ENCODE measurements around the gene SLC22A31. TPM values are rescaled to one million over a fixed set of nuclear protein-coding genes. Genes with fewer than 3 reads are reported as not detected.
A peak's percentile ranks its signal among the peaks of the same experiment; 100 is the strongest.

Gene SLC22A31
- total RNA-seq, 1 experiment from 2014 or later = 6.7 TPM

DNA sequence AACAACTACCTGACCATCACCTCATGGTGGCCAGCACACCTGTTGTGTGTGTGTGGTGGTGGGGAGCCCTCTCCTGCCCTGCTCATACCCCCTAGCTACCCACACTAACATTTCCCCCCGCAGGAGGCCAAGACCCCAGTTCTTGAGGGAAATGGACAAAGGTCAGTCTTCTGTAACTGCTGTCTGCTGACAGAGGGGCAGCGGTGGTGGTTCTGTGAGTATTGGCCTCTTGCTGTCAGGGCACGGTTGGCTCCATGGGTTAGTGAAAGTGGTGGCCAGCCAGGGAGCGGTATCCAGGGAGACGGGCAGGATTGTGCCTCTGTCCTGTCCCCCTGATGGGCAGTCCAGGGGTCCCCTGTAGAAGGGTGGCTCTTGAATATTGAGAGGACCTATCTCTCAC is 43.3 kb upstream of the SLC22A31 start:
- TF ChIP-seq, protein P1, sequence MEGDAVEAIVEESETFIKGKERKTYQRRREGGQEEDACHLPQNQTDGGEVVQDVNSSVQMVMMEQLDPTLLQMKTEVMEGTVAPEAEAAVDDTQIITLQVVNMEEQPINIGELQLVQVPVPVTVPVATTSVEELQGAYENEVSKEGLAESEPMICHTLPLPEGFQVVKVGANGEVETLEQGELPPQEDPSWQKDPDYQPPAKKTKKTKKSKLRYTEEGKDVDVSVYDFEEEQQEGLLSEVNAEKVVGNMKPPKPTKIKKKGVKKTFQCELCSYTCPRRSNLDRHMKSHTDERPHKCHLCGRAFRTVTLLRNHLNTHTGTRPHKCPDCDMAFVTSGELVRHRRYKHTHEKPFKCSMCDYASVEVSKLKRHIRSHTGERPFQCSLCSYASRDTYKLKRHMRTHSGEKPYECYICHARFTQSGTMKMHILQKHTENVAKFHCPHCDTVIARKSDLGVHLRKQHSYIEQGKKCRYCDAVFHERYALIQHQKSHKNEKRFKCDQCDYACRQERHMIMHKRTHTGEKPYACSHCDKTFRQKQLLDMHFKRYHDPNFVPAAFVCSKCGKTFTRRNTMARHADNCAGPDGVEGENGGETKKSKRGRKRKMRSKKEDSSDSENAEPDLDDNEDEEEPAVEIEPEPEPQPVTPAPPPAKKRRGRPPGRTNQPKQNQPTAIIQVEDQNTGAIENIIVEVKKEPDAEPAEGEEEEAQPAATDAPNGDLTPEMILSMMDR (IDR thresholded peaks at IDR 0.05; ENCODE audit: insufficient read depth in 1 of 2, low read depth in 1 of 2, low read length in 1 of 2, severe bottlenecking in 1 of 2, unreplicated experiment in 1 of 2) = no peak
- Mint-ChIP-seq H3K27ac (ENCODE audit: unreplicated experiment) (no peak overlapping the region), H3K9me3 (ENCODE audit: unreplicated experiment) (no peaks in the 10 kb centered on the region), H3K4me3 (ENCODE audit: unreplicated experiment) (peak overlapping the region; percentile 7), H3K4me1 (ENCODE audit: low read depth, unreplicated experiment) (no peaks in the 10 kb centered on the region), H3K36me3 (ENCODE audit: insufficient read depth, unreplicated experiment) (peaks cover 28% of the 10 kb centered on the region), H3K27me3 (ENCODE audit: insufficient read depth, unreplicated experiment) (no peaks in the 10 kb centered on the region)
- Histone ChIP-seq H3K9me3 (peaks cover 6% of the 10 kb centered on the region; the same call in 1 of the 2 replicates), H3K27me3 (replicated peaks; ENCODE audit: control insufficient read depth, insufficient read depth, low read length) (no peaks in the 10 kb centered on the region), H3K4me1 (no peaks in the 10 kb centered on the region), H3K36me3 (ENCODE audit: control insufficient read depth, insufficient read depth, low read length) (no peaks in the 10 kb centered on the region), H3K4me3 (ENCODE audit: low read depth, low read length) (no peak overlapping the region)
- CTCF ChIA-PET = no interaction called here
- POLR2A ChIA-PET = no interaction called here
- DNase-seq = no peak
- intact Hi-C loops (cut with micrococcal nuclease; ENCODE audit: unreplicated experiment) = no loop called here
- BruUV-seq (replicated peaks) = no TSS peak

DNA sequence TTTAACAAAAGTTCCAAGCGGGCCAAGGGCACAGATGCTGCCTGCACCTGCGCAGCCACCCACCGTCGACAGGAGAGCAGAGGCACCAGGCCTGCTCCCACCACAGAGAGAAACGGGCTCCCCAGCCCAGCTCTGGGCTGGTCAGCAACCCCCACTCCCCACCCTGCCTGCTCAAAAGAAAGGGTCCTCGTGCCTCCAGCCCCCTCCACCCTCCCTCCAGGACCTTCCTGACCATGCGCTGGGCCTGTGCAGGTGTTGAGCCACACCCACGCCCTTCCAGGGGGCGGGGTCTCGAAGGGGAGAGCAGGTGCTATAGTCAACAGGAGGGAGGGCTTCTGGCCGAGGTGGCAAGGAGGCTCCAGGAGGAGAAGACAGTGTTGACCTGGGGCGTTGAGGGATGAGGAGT is 42.5 kb upstream of the SLC22A31 start:
- peak overlapping the region; percentile 51 for H3K27ac Mint-ChIP-seq (ENCODE audit: unreplicated experiment)
- no peak overlapping the region for H3K4me3 Mint-ChIP-seq (ENCODE audit: unreplicated experiment)
- no peaks in the 10 kb centered on the region for H3K27me3 ChIP-seq (replicated peaks; ENCODE audit: control insufficient read depth, insufficient read depth, low read length)
- no peaks in the 10 kb centered on the region for H3K27me3 Mint-ChIP-seq (ENCODE audit: insufficient read depth, unreplicated experiment)
- peaks cover 6% of the 10 kb centered on the region; the same call in 1 of the 2 replicates for H3K9me3 ChIP-seq
- H3K4me1 Mint-ChIP-seq (ENCODE audit: low read depth, unreplicated experiment) = no peaks in the 10 kb centered on the region
- H3K36me3 Mint-ChIP-seq (ENCODE audit: insufficient read depth, unreplicated experiment) = peaks cover 20% of the 10 kb centered on the region
- H3K4me3 ChIP-seq (ENCODE audit: low read depth, low read length) = no peak overlapping the region
- intact Hi-C loops (cut with micrococcal nuclease; ENCODE audit: unreplicated experiment) = no loop called here
- no TSS peak for BruUV-seq (replicated peaks)
- TF ChIP-seq, protein P1 (IDR thresholded peaks at IDR 0.05; ENCODE audit: insufficient read depth in 1 of 2, low read depth in 1 of 2, low read length in 1 of 2, severe bottlenecking in 1 of 2, unreplicated experiment in 1 of 2) = no peak
- no peaks in the 10 kb centered on the region for H3K9me3 Mint-ChIP-seq (ENCODE audit: unreplicated experiment)
- POLR2A ChIA-PET = no interaction called here
- H3K4me1 ChIP-seq = no peaks in the 10 kb centered on the region
- DNase-seq = no peak
- CTCF ChIA-PET = no interaction called here
- no peaks in the 10 kb centered on the region for H3K36me3 ChIP-seq (ENCODE audit: control insufficient read depth, insufficient read depth, low read length)

DNA sequence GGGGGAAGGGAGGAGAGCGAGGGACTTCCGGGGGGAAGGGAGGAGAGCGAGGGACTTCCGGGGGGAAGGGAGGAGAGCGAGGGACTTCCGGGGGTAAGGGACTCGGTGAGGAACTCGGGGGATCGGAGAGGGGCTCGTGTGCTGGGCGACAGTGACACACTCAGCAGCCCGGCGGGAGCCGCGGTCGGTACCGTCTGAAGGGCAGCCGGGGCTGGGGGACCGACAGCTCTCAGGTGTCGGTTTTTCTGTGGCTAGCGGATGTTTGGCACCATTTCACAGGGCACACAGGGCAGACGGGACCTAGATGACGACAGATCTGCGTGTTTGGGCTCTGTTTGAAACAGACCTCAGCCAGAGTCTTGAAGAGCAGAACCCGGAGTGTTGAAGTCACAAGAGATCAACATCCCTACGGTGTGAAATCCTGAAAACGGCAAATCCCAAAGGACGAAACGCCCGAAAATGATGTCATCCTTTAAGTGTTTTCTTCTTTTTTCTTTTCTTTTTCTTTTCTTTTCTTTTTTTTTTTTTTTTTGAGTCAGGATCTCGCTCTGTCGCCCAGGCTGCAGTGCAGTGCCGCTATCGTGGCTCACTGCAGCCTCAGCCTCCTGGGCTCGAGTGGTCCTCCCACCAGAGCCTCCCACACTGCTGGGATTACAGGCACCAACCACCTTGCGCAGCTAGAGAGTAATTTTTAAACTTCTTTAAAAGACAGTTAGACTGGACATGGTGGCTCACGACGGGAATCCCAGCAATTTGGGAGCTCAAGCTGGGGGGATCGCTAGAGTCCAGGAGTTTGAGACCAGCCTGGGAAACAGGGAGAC is 41.1 kb upstream of the SLC22A31 start:
- TSS peak; percentile 95 for BruUV-seq (replicated peaks)
- no peaks in the 10 kb centered on the region for H3K4me1 ChIP-seq
- no peaks in the 10 kb centered on the region for H3K36me3 ChIP-seq (ENCODE audit: control insufficient read depth, insufficient read depth, low read length)
- CTCF ChIA-PET = interaction anchor here (0.7 to 1.1 kb wide), 3 partner anchors 20 to 90 kb away, joined by 3 to 7 read pairs (median 4); no protein-coding TSS in a partner anchor
- POLR2A ChIA-PET = interaction anchor here (0.6 kb wide), 2 partner anchors 31 to 430 kb away, joined by 6 to 8 read pairs; partner anchors contain the start of gene APRT
- H3K27ac Mint-ChIP-seq (ENCODE audit: unreplicated experiment) = peak overlapping the region; percentile 88
- H3K4me3 ChIP-seq (ENCODE audit: low read depth, low read length) = peak overlapping the region; percentile 92
- peaks cover 6% of the 10 kb centered on the region; the same call in 1 of the 2 replicates for H3K9me3 ChIP-seq
- intact Hi-C loops (cut with micrococcal nuclease; ENCODE audit: unreplicated experiment) = loop anchor here (2.0 kb wide), 1 partner anchor 25 kb away; the partner anchor contains the start of gene ZNF778
- TF ChIP-seq, protein P1 (IDR thresholded peaks at IDR 0.05; ENCODE audit: insufficient read depth in 1 of 2, low read depth in 1 of 2, low read length in 1 of 2, severe bottlenecking in 1 of 2, unreplicated experiment in 1 of 2) = no peak
- DNase-seq = peak; percentile 82 to 86
- H3K36me3 Mint-ChIP-seq (ENCODE audit: insufficient read depth, unreplicated experiment) = peaks cover 21% of the 10 kb centered on the region
- no peaks in the 10 kb centered on the region for H3K4me1 Mint-ChIP-seq (ENCODE audit: low read depth, unreplicated experiment)
- H3K9me3 Mint-ChIP-seq (ENCODE audit: unreplicated experiment) = no peaks in the 10 kb centered on the region
- H3K27me3 Mint-ChIP-seq (ENCODE audit: insufficient read depth, unreplicated experiment) = no peaks in the 10 kb centered on the region
- H3K27me3 ChIP-seq (replicated peaks; ENCODE audit: control insufficient read depth, insufficient read depth, low read length) = no peaks in the 10 kb centered on the region
- H3K4me3 Mint-ChIP-seq (ENCODE audit: unreplicated experiment) = peak overlapping the region; percentile 86
